Measurements from ENCODE around the gene EIF4E3.

The EIF4E3 gene

GRCh38 chr3:71689291-71689690, 35.9 kb downstream of the EIF4E3 start:
- no peak for DNase-seq (ENCODE audit: low spot score)

GRCh38 chr3:71688121-71688520, 37.1 kb downstream of the EIF4E3 start:
- no peak for DNase-seq (ENCODE audit: low spot score)

- no peak for DNase-seq (ENCODE audit: low spot score)
Measured at GRCh38 chr3:71685686-71686085, 39.5 kb downstream of the EIF4E3 start.

- DNase-seq (ENCODE audit: low spot score), result no peak
Measured at GRCh38 chr3:71684757-71685386, 40.3 kb downstream of the EIF4E3 start.

GRCh38 chr3:71684046-71684756, 41.0 kb downstream of the EIF4E3 start:
- DNase-seq (ENCODE audit: low spot score), result no peak

- DNase-seq (ENCODE audit: low spot score), result peak; percentile 41
Measured at GRCh38 chr3:71681224-71681668, 44.0 kb downstream of the EIF4E3 start.

GRCh38 chr3:71680603-71681002, 44.6 kb downstream of the EIF4E3 start:
- no peak for DNase-seq (ENCODE audit: low spot score)

GRCh38 chr3:71676931-71677330, 48.3 kb downstream of the EIF4E3 start:
- no peak for DNase-seq (ENCODE audit: low spot score)

- DNase-seq (ENCODE audit: low spot score), result no peak
Measured at GRCh38 chr3:71673486-71673885, 51.7 kb downstream of the EIF4E3 start.

- no peak for DNase-seq (ENCODE audit: low spot score)
Measured at GRCh38 chr3:71672807-71673206, 52.4 kb downstream of the EIF4E3 start.

GRCh38 chr3:71672340-71672739, 52.9 kb downstream of the EIF4E3 start:
- DNase-seq (ENCODE audit: low spot score), result peak; percentile 25

- DNase-seq (ENCODE audit: low spot score), result no peak
Measured at GRCh38 chr3:71671216-71671845, 53.9 kb downstream of the EIF4E3 start.

- DNase-seq (ENCODE audit: low spot score), result no peak
Measured at GRCh38 chr3:71662568-71662967, 62.6 kb downstream of the EIF4E3 start.

- DNase-seq (ENCODE audit: low spot score), result no peak
Measured at GRCh38 chr3:71662056-71662455, 63.1 kb downstream of the EIF4E3 start.

- DNase-seq (ENCODE audit: low spot score), result no peak
Measured at GRCh38 chr3:71659864-71660591, 65.2 kb downstream of the EIF4E3 start.

GRCh38 chr3:71657831-71658530, 67.2 kb downstream of the EIF4E3 start:
- DNase-seq (ENCODE audit: low spot score), result no peak

- no peak for DNase-seq (ENCODE audit: low spot score)
Measured at GRCh38 chr3:71655061-71655460, 70.1 kb downstream of the EIF4E3 start.

- DNase-seq (ENCODE audit: low spot score), result no peak
Measured at GRCh38 chr3:71653414-71653807, 71.8 kb downstream of the EIF4E3 start.

GRCh38 chr3:71652781-71653413, 72.3 kb downstream of the EIF4E3 start:
- peak; percentile 54 for DNase-seq (ENCODE audit: low spot score)

- DNase-seq (ENCODE audit: low spot score), result no peak
Measured at GRCh38 chr3:71651625-71652024, 73.6 kb downstream of the EIF4E3 start.

- DNase-seq (ENCODE audit: low spot score), result no peak
Measured at GRCh38 chr3:71650372-71650771, 74.8 kb downstream of the EIF4E3 start.

Data from iPS-NIHi11 (cell line).